Measurements from ENCODE around the gene NELL1.

GRCh38 chr11:21072558-21072957, 403.2 kb downstream of the NELL1 start:
- TF ChIP-seq CTCF (IDR thresholded peaks at IDR 0.05) (no peak), POLR2A (IDR thresholded peaks at IDR 0.05) (no peak)
